ENCODE results near the gene SYF2.

- TF ChIP-seq CTCF (conservative IDR thresholded peaks at IDR 0.05 in 1 of 2, IDR thresholded peaks at IDR 0.05 in 1 of 2; ENCODE audit: low read depth in 1 of 2, low read length in 2 of 2): no peak
- TF ChIP-seq EZH2 (IDR thresholded peaks at IDR 0.05; ENCODE audit: low read length, missing control alignments): no peak
Observed at GRCh38 chr1:25196830-25197229, 35.5 kb downstream of the SYF2 start.
